ENCODE data around the gene ICAM4. TPM values are rescaled to one million over a fixed set of nuclear protein-coding genes. Genes with fewer than 3 reads are reported as not detected.

ICAM4 gene
- total RNA-seq, 4 donors from 2014 or later, result 0.29 to 0.78 (median 0.66) TPM; not detected in 1

GRCh38 chr19:10269333-10270179 is 17.2 kb upstream of the ICAM4 start:
- TF ChIP-seq CTCF (IDR thresholded peaks at IDR 0.05) (peak; percentile 93 to 98 (median 93)), POLR2A (IDR thresholded peaks at IDR 0.05; ENCODE audit: low read depth) (no peak), EP300 (IDR thresholded peaks at IDR 0.05) (no peak), POLR2AphosphoS5 (IDR thresholded peaks at IDR 0.05) (peak in 1 of 2 donors; percentile 61)
- peaks cover 32 to 57% (median 37%) of the 10 kb centered on the region in 4 donors for H3K4me1 ChIP-seq
- H3K36me3 ChIP-seq, result peaks cover 0 to 2% (median under 1%) of the 10 kb centered on the region in 4 donors
- H3K9me3 ChIP-seq, result no peaks in the 10 kb centered on the region
- H3K27me3 ChIP-seq, result peaks cover 0 to 39% (median 15%) of the 10 kb centered on the region in 4 donors
- H3K4me3 ChIP-seq, result peak overlapping the region; percentile 46 to 59 (median 50)
- DNase-seq (ENCODE audit: extremely low spot score), result peak; percentile 94
- intact Hi-C loops (cut with DNase I), result loop anchor here (1.0 kb wide), 1 partner anchor 121 kb away; no protein-coding TSS in a partner anchor
- peak overlapping the region; percentile 68 to 88 (median 79) for H3K27ac ChIP-seq (replicated peaks in 1 of 4)
- 4% methylated on average over 37 of the region's 59 CpGs for WGBS

GRCh38 chr19:10270180-10270615 is 16.6 kb upstream of the ICAM4 start:
- Histone ChIP-seq H3K27ac (replicated peaks in 1 of 4) (peak overlapping the region; percentile 68 to 88 (median 79)), H3K9me3 (no peaks in the 10 kb centered on the region), H3K4me1 (peaks cover 32 to 57% (median 37%) of the 10 kb centered on the region in 4 donors), H3K4me3 (peak overlapping the region; percentile 46 to 59 (median 50)), H3K27me3 (peaks cover 0 to 39% (median 15%) of the 10 kb centered on the region in 4 donors), H3K36me3 (peaks cover 0 to 8% (median 6%) of the 10 kb centered on the region in 4 donors)
- 3% methylated on average over 27 of the region's 37 CpGs for WGBS
- intact Hi-C loops (cut with DNase I), result no loop called here
- TF ChIP-seq EP300 (IDR thresholded peaks at IDR 0.05), result no peak
- TF ChIP-seq CTCF (IDR thresholded peaks at IDR 0.05), result no peak
- TF ChIP-seq POLR2AphosphoS5 (IDR thresholded peaks at IDR 0.05), result no peak
- no peak for TF ChIP-seq POLR2A (IDR thresholded peaks at IDR 0.05; ENCODE audit: low read depth)
- no peak for DNase-seq (ENCODE audit: extremely low spot score)

GRCh38 chr19:10270616-10271394 is 15.9 kb upstream of the ICAM4 start, which contains the start of gene ICAM1:
TSS of gene ICAM1 (plus strand) at chr19:10271120. CDS start at chr19:10271160, 40 bp downstream.
- Histone ChIP-seq H3K9me3 (no peaks in the 10 kb centered on the region), H3K27ac (replicated peaks in 1 of 4) (peak within 1 kb of the TSS; percentile 68 to 88 (median 79)), H3K4me3 (peak within 1 kb of the TSS; percentile 46 to 59 (median 50)), H3K4me1 (peaks cover 32 to 57% (median 37%) of the 10 kb centered on the region in 4 donors), H3K36me3 (peaks cover 0 to 11% (median 6%) of the 10 kb centered on the region in 4 donors), H3K27me3 (peaks cover 0 to 39% (median 15%) of the 10 kb centered on the region in 4 donors)
- peak; percentile 59 for TF ChIP-seq POLR2A (IDR thresholded peaks at IDR 0.05; ENCODE audit: low read depth)
- TF ChIP-seq CTCF (IDR thresholded peaks at IDR 0.05), result no peak
- peak; percentile 76 to 81 for TF ChIP-seq POLR2AphosphoS5 (IDR thresholded peaks at IDR 0.05)
- peak; percentile 61 for TF ChIP-seq EP300 (IDR thresholded peaks at IDR 0.05)
- intact Hi-C loops (cut with DNase I), result no loop called here
- WGBS, result 5% methylated on average over 43 of the region's 51 CpGs
- DNase-seq (ENCODE audit: extremely low spot score), result peak; percentile 98

GRCh38 chr19:10271543-10272086 is 15.1 kb upstream of the ICAM4 start:
- Histone ChIP-seq H3K9me3 (no peaks in the 10 kb centered on the region), H3K27me3 (peaks cover 0 to 39% (median 15%) of the 10 kb centered on the region in 4 donors), H3K4me1 (peaks cover 32 to 56% (median 37%) of the 10 kb centered on the region in 4 donors), H3K27ac (replicated peaks in 1 of 4) (peak overlapping the region; percentile 68 to 88 (median 79)), H3K36me3 (peaks cover 0 to 16% (median 6%) of the 10 kb centered on the region in 4 donors), H3K4me3 (peak overlapping the region; percentile 46 to 59 (median 50))
- intact Hi-C loops (cut with DNase I), result no loop called here
- DNase-seq (ENCODE audit: extremely low spot score), result no peak
- no peak for TF ChIP-seq POLR2A (IDR thresholded peaks at IDR 0.05; ENCODE audit: low read depth)
- TF ChIP-seq POLR2AphosphoS5 (IDR thresholded peaks at IDR 0.05), result no peak
- no peak for TF ChIP-seq CTCF (IDR thresholded peaks at IDR 0.05)
- no peak for TF ChIP-seq EP300 (IDR thresholded peaks at IDR 0.05)
- WGBS, result 35% methylated on average over 5 of the region's 12 CpGs

Data from esophagus muscularis mucosa (tissue), 4 donors.